Spleen (tissue), 7 donors: ENCODE measurements around the gene ZDHHC14.

ENCODE experiments used
- CTCF ChIP-seq, 11 experiments: fragments of 200-600 bp in 7 of 11; fragments of 450-650 bp in 4 of 11; sonication (generic) in 4 of 11; IDR thresholded peaks in 8 of 11; conservative IDR thresholded peaks in 3 of 11; 1 replicate in 7 of 11; 2 replicates in 4 of 11; pipeline versions ENCODE4 v1.4.0 to v1.8.0; 2016 to 2021; ENCODE audit warnings: antibody characterized with exemption in 11 of 11, inconsistent platforms in 4 of 11, mild to moderate bottlenecking in 1 of 11
- POLR2A ChIP-seq, 3 donors: fragments of 450-650 bp; IDR thresholded peaks; one replicate each; pipeline ENCODE4 v1.5.1; 2017; ENCODE audit warnings: antibody characterized with exemption in 3 of 3, mild to moderate bottlenecking in 1 of 3
- donor health status: DM: no; HTN: no; CAD: no; lungs with moderate emphysema.
- donor health status: DM: no; HTN: no; CAD: no.
- donor health status: DM: no; HTN: no; CAD: no.

GRCh38 chr6:157693867-157694266 lies 312.9 kb downstream of the ZDHHC14 start:
- TF ChIP-seq CTCF (IDR thresholded peaks at IDR 0.05 in 8 of 11, conservative IDR thresholded peaks at IDR 0.05 in 3 of 11) (no peak), POLR2A (IDR thresholded peaks at IDR 0.05) (no peak)
